ENCODE data around the gene RAD52.

GRCh38 chr12:966724-967123, 17.2 kb upstream of the RAD52 start:
- TF ChIP-seq CTCF (IDR thresholded peaks at IDR 0.05) (no peak), POLR2A (IDR thresholded peaks at IDR 0.05) (no peak)
